B cell (primary cell): ENCODE data around the gene SYT2. TPM values are rescaled to one million over a fixed set of nuclear protein-coding genes. Genes with fewer than 3 reads are reported as not detected.

Source experiments
- ATAC-seq: fragments of 200-7000 bp; cut with Tn5 transposase; one replicate; pipeline ENCODE4 v1.10.0; 2021; ENCODE audit warnings: low read depth, mild to moderate bottlenecking, moderate number of reproducible peaks, moderate library complexity
- CTCF ChIA-PET: fragments of 350-600 bp; sonication (Branson Sonifier 250); formaldehyde crosslinking; loops from one replicate; lab custom pipeline; 2021; ENCODE audit warnings: antibody characterized with exemption, inconsistent platforms; lab: Charles Lee
- POLR2A ChIA-PET: fragments of 350-600 bp; sonication (Branson Sonifier 250); formaldehyde crosslinking; loops from one replicate; lab custom pipeline; 2021; ENCODE audit warnings: antibody characterized with exemption; lab: Charles Lee
- DNase-seq: peaks from one replicate; pipeline ENCODE4 v3.0.0; 2013
- H2AFZ ChIP-seq: 2 replicates; pipeline ENCODE4 v1.6.1; 2012; ENCODE audit warnings: mild to moderate bottlenecking, low read depth, low read length; ENCODE audit not compliant: insufficient read depth, poor library complexity, severe bottlenecking
- H3K27ac ChIP-seq, 2 donors: 1 replicate in 1 of 2; 2 replicates in 1 of 2; pipeline ENCODE4 v1.5.1; 2012 to 2013; ENCODE audit warnings: low read length in 2 of 2, mild to moderate bottlenecking in 2 of 2, moderate library complexity in 1 of 2
- H3K27me3 ChIP-seq, 4 experiments: fragments of 200-600 bp in 1 of 4; sonication (generic) in 1 of 4; replicated peaks in 1 of 4; 1 replicate in 2 of 4; 2 replicates in 2 of 4; pipeline versions ENCODE4 v1.6.1 to v1.7.0; 2013 to 2016; ENCODE audit warnings: low read length in 3 of 4, mild to moderate bottlenecking in 2 of 4, mixed read lengths in 1 of 4, moderate library complexity in 1 of 4; ENCODE audit not compliant: insufficient read depth in 4 of 4, control insufficient read depth in 3 of 4; ENCODE audit errors: control extremely low read depth in 1 of 4
- H3K36me3 ChIP-seq, 2 experiments: replicated peaks in 1 of 2; 1 replicate in 1 of 2; 2 replicates in 1 of 2; pipeline versions ENCODE4 v1.6.1 to v1.7.1; 2013; ENCODE audit warnings: low read length in 1 of 2; ENCODE audit not compliant: insufficient read depth in 2 of 2, control insufficient read depth in 1 of 2; ENCODE audit errors: control extremely low read depth in 1 of 2, extremely low read depth in 1 of 2
- H3K4me1 ChIP-seq, 2 donors: fragments of 200-600 bp in 1 of 2; sonication (generic) in 1 of 2; 1 replicate in 1 of 2; 2 replicates in 1 of 2; pipeline versions ENCODE4 v1.5.1 to v1.6.1; 2013 to 2017; ENCODE audit warnings: low read length in 2 of 2; ENCODE audit not compliant: control insufficient read depth in 2 of 2, insufficient read depth in 2 of 2
- H3K4me2 ChIP-seq: replicated peaks from 2 replicates; pipeline ENCODE3; 2012; ENCODE audit warnings: mild to moderate bottlenecking, low read depth, low read length; ENCODE audit not compliant: poor library complexity, severe bottlenecking
- H3K4me3 ChIP-seq, 5 experiments: fragments of 200-600 bp in 1 of 5; sonication (generic) in 1 of 5; 1 replicate in 3 of 5; 2 replicates in 2 of 5; pipeline versions ENCODE4 v1.5.1 to v1.7.0; 2011 to 2016; ENCODE audit warnings: low read length in 4 of 5, mild to moderate bottlenecking in 4 of 5, low read depth in 2 of 5, control low read depth in 1 of 5, moderate library complexity in 1 of 5; ENCODE audit not compliant: insufficient read depth in 1 of 5; ENCODE audit errors: control extremely low read depth in 1 of 5, extremely low read depth in 1 of 5
- H3K79me2 ChIP-seq: fragments of 200-600 bp; sonication (generic); one replicate; pipeline ENCODE4 v1.6.0; 2016; ENCODE audit warnings: low read length; ENCODE audit not compliant: control insufficient read depth, insufficient read depth
- H3K9ac ChIP-seq: fragments of 200-600 bp; sonication (generic); 2 replicates; pipeline ENCODE4 v1.6.1; 2017; ENCODE audit warnings: mild to moderate bottlenecking, low read length, moderate library complexity
- H3K9me3 ChIP-seq, 3 donors: one replicate each; pipeline versions ENCODE4 v1.6.1 to v1.7.1; 2013; ENCODE audit warnings: low read length in 2 of 3; ENCODE audit not compliant: control insufficient read depth in 2 of 3, insufficient read depth in 1 of 3; ENCODE audit errors: control extremely low read depth in 1 of 3
- H4K20me1 ChIP-seq: 2 replicates; pipeline ENCODE4 v1.6.0; 2012; ENCODE audit warnings: mild to moderate bottlenecking, low read length; ENCODE audit not compliant: insufficient read depth, control insufficient read depth, poor library complexity, severe bottlenecking
- H3K27ac Mint-ChIP-seq: one replicate; pipeline ENCODE4 v1.8.0; 2021; ENCODE audit warnings: mixed read lengths
- H3K27me3 Mint-ChIP-seq: one replicate; pipeline ENCODE4 v1.8.0; 2021; ENCODE audit warnings: mixed read lengths
- H3K4me1 Mint-ChIP-seq: one replicate; pipeline ENCODE4 v1.8.0; 2021; ENCODE audit warnings: mixed read lengths
- H3K4me3 Mint-ChIP-seq: one replicate; pipeline ENCODE4 v1.8.0; 2021; ENCODE audit warnings: mixed read lengths
- H3K9me3 Mint-ChIP-seq: one replicate; pipeline ENCODE4 v1.8.0; 2022; ENCODE audit warnings: mixed read lengths; ENCODE audit not compliant: insufficient read depth
- CTCF ChIP-seq: fragments of 200-600 bp; IDR thresholded peaks from one replicate; pipeline ENCODE4 v1.8.0; 2022; ENCODE audit warnings: antibody characterized with exemption, mild to moderate bottlenecking
- EZH2 ChIP-seq: IDR thresholded peaks from 2 replicates; pipeline ENCODE4 v1.6.1; 2012; ENCODE audit warnings: borderline replicate concordance, low read depth, mild to moderate bottlenecking, moderate library complexity, low read length; ENCODE audit not compliant: insufficient read depth, poor library complexity, severe bottlenecking
- WGBS: methylation state at CpG from one replicate; pipeline ENCODE4 v1.1.5; 2013; ENCODE audit warnings: missing lambda C conversion rate; ENCODE audit not compliant: insufficient coverage; 5-methylcytosine and 5-hydroxymethylcytosine counted together
- intact Hi-C: fragments of 100-400 bp; cut with micrococcal nuclease; formaldehyde crosslinking; loops from one replicate; pipeline ENCODE4 v1.10.0; 2022
- polyA plus RNA-seq: library from polyadenylated mRNA; depleted of rRNA; stranded (reverse); fragments of >200 nt; gene quantifications from 2 replicates; pipeline ENCODE4 v1.2.3, GENCODE V29; 2012
- total RNA-seq, 2 donors: library from RNA; stranded (reverse); fragments of 120-200 nt in 1 of 2; gene quantifications; 1 replicate in 1 of 2; 2 replicates in 1 of 2; pipeline versions ENCODE4 v1.2.3 to v1.2.4, GENCODE V29; 2013 to 2022

The SYT2 gene
- total and polyA plus RNA-seq, 2 donors (not counting 1 experiment from before 2014, with no cell fraction given): not detected

DNA sequence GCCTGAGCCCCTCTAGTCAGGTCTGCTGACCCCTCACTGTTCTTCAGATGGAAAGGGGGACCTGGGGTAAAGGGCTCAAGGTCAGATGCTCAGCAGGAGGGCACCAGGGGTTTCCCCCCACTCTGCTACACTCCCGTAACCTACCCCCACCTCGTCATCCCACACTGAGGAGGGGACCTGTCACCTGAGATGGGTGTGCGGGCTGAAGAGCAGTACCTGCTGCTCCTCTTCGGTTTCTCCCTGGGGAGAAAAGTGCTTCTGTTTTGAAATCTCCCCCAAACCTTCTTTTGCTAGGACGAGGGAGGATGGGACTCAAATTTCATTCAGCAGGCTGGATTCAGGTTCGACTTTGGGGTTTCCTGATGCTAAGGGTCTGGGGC, 65.2 kb downstream of the SYT2 start:
- peaks cover 60% of the 10 kb centered on the region for H3K27me3 Mint-ChIP-seq
- no peak overlapping the region for H2AFZ ChIP-seq
- H3K27ac ChIP-seq: no peak overlapping the region
- intact Hi-C loops: no loop called here
- H3K4me3 Mint-ChIP-seq: no peak overlapping the region
- H3K4me2 ChIP-seq: no peak overlapping the region
- H3K9me3 Mint-ChIP-seq: no peaks in the 10 kb centered on the region
- H3K27ac Mint-ChIP-seq: no peak overlapping the region
- POLR2A ChIA-PET: no interaction called here
- no peak for TF ChIP-seq EZH2
- H3K9me3 ChIP-seq: peaks cover 0 to 26% (median 0%) of the 10 kb centered on the region in 3 donors
- peaks cover 7% of the 10 kb centered on the region for H4K20me1 ChIP-seq
- H3K36me3 ChIP-seq: no peaks in the 10 kb centered on the region
- 20% methylated on average over 1 of the region's 6 CpGs for WGBS
- H3K27me3 ChIP-seq: peaks cover 0 to 77% (median 38%) of the 10 kb centered on the region in 4 experiments
- ATAC-seq: no peak
- no peak overlapping the region for H3K9ac ChIP-seq
- no peak for DNase-seq
- H3K4me1 ChIP-seq: peaks cover 27 to 30% of the 10 kb centered on the region in 2 donors
- H3K79me2 ChIP-seq: no peaks in the 10 kb centered on the region
- H3K4me3 ChIP-seq: no peak overlapping the region
- CTCF ChIA-PET: no interaction called here
- peaks cover 26% of the 10 kb centered on the region for H3K4me1 Mint-ChIP-seq

DNA sequence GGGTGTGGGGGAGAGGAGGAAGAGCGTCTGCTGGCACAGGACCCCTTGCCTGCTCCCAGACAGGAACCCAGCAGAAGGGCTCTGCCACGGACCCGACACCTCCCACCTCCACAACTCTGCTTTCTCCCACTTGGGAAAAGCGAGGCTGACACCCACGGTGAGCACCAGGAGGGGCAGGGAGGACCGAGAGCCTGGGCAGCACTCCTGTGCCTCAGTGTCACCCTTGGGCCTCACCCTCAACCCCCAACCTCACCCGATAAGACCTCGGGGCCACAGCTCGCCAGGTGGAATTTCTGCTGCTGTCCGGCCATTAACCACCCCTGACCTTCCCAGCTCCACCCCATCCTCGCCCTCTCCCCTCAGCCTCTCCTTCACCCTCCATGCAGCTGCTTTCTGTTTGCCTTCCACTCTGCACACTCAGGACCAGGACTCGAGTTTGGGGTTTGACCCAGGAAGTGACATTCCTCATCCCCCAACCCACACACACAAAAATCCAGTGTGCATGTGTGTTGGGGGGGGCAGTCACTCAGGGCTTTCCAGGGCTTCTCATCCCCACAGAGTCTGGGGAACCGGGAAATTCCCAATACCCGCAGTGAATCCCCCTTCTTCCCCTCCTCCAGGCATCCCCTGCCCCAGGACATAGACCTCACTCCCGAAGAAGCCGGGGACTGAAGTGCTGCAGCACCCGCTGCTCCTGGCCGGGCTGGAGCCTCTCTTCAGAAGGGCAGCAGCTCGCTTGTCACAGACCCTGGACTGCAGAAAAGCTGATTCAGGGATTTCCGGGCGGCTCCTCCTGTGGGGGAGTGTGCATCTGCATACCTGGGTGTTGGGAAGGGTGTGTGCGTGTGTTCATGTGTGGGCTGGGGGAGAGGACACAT, 65.8 kb downstream of the SYT2 start:
- Histone ChIP-seq H3K4me2 (peak overlapping the region; percentile 78), H3K9me3 (peaks cover 0 to 26% (median 0%) of the 10 kb centered on the region in 3 donors), H3K27me3 (peaks cover 0 to 76% (median 39%) of the 10 kb centered on the region in 4 experiments), H2AFZ (no peak overlapping the region), H3K27ac (no peak overlapping the region), H3K36me3 (no peaks in the 10 kb centered on the region), H3K79me2 (no peaks in the 10 kb centered on the region), H3K9ac (no peak overlapping the region), H3K4me3 (no peak overlapping the region), H4K20me1 (peaks cover 7% of the 10 kb centered on the region), H3K4me1 (peaks cover 27 to 30% of the 10 kb centered on the region in 2 donors)
- peak overlapping the region; percentile 86 for H3K4me3 Mint-ChIP-seq
- peaks cover 61% of the 10 kb centered on the region for H3K27me3 Mint-ChIP-seq
- H3K27ac Mint-ChIP-seq: no peak overlapping the region
- ChIA-PET CTCF (no interaction called here), POLR2A (no interaction called here)
- TF ChIP-seq EZH2 (no peak), CTCF (no peak)
- ATAC-seq: no peak
- H3K4me1 Mint-ChIP-seq: peaks cover 26% of the 10 kb centered on the region
- H3K9me3 Mint-ChIP-seq: no peaks in the 10 kb centered on the region
- WGBS: 11% methylated on average over 16 of the region's 22 CpGs
- intact Hi-C loops: no loop called here
- DNase-seq: peak; percentile 29
